ENCODE measurements around the gene FANCG. TPM values are rescaled to one million over a fixed set of nuclear protein-coding genes. Genes with fewer than 3 reads are reported as not detected.

Gene FANCG
- total RNA-seq, 1 experiment from 2014 or later, result 108 TPM

- Mint-ChIP-seq H3K27ac (no peak overlapping the region), H3K4me1 (no peaks in the 10 kb centered on the region), H3K4me3 (no peak overlapping the region), H3K9me3 (no peaks in the 10 kb centered on the region), H3K36me3 (peaks cover 32% of the 10 kb centered on the region), H3K27me3 (ENCODE audit: low read depth) (no peaks in the 10 kb centered on the region)
- DNase-seq (ENCODE audit: low spot score) (no peak), ATAC-seq (no peak)
- POLR2A ChIA-PET, result no interaction called here
- CTCF ChIA-PET, result no interaction called here
- TF ChIP-seq FOXJ3 (CRISPR knock-in tag; IDR thresholded peaks at IDR 0.05; ENCODE audit: borderline replicate concordance) (no peak), TEAD4 (CRISPR knock-in tag; IDR thresholded peaks at IDR 0.05) (no peak), ATF2 (CRISPR knock-in tag; IDR thresholded peaks at IDR 0.05; ENCODE audit: borderline replicate concordance, low read depth) (no peak), PREB (CRISPR knock-in tag; IDR thresholded peaks at IDR 0.05; ENCODE audit: borderline replicate concordance) (no peak), SP1 (CRISPR knock-in tag; conservative IDR thresholded peaks at IDR 0.05) (no peak), IRF2 (CRISPR knock-in tag; IDR thresholded peaks at IDR 0.05; ENCODE audit: borderline replicate concordance, low read depth) (no peak), NFYB (CRISPR knock-in tag; conservative IDR thresholded peaks at IDR 0.05; ENCODE audit: low read depth) (no peak), ZNF219 (CRISPR knock-in tag; IDR thresholded peaks at IDR 0.05; ENCODE audit: borderline replicate concordance) (no peak), MAX (CRISPR knock-in tag; IDR thresholded peaks at IDR 0.05) (no peak), NFATC4 (CRISPR knock-in tag; IDR thresholded peaks at IDR 0.05) (no peak), SMAD3 (CRISPR knock-in tag; IDR thresholded peaks at IDR 0.05; ENCODE audit: borderline replicate concordance) (no peak), NR2C2 (CRISPR knock-in tag; IDR thresholded peaks at IDR 0.05) (no peak), FOXP4 (CRISPR knock-in tag; IDR thresholded peaks at IDR 0.05) (no peak), ZNF232 (CRISPR knock-in tag; IDR thresholded peaks at IDR 0.05) (no peak), RELA (CRISPR knock-in tag; IDR thresholded peaks at IDR 0.05; ENCODE audit: borderline replicate concordance) (no peak), AR (CRISPR knock-in tag; IDR thresholded peaks at IDR 0.05) (no peak), GTF2I (CRISPR knock-in tag; conservative IDR thresholded peaks at IDR 0.05) (no peak)
These were observed 9.7 kb upstream of the FANCG start for GRCh38 chr9:35089434-35089833.

- no peak for TF ChIP-seq NFATC4 (CRISPR knock-in tag; IDR thresholded peaks at IDR 0.05)
- no peak for TF ChIP-seq CREB1 (CRISPR knock-in tag; IDR thresholded peaks at IDR 0.05)
- H3K4me1 Mint-ChIP-seq, result no peaks in the 10 kb centered on the region; the same call in 1 of the 2 replicates
- ATAC-seq, result no peak
- H3K27ac Mint-ChIP-seq, result no peak overlapping the region
- no peak overlapping the region for H3K4me3 Mint-ChIP-seq
- H3K27me3 Mint-ChIP-seq (ENCODE audit: low read depth), result no peaks in the 10 kb centered on the region
- DNase-seq (ENCODE audit: low spot score), result no peak
- H3K9me3 Mint-ChIP-seq, result no peaks in the 10 kb centered on the region
- CTCF ChIA-PET, result no interaction called here
- POLR2A ChIA-PET, result no interaction called here
- H3K36me3 Mint-ChIP-seq, result peaks cover 19% of the 10 kb centered on the region
These were observed 5.3 kb upstream of the FANCG start for GRCh38 chr9:35085078-35085477.

Data from WTC11 (cell line).